H1 (cell line): Measurements from ENCODE around the gene MRTFA. TPM values are rescaled to one million over a fixed set of nuclear protein-coding genes. Genes with fewer than 3 reads are reported as not detected.

Source experiments
- CTCF ChIA-PET: fragments of 300-600 bp; sonication (Branson Sonifier 250); formaldehyde crosslinking; loops from one replicate; lab custom pipeline; 2021; ENCODE audit not compliant: partially characterized antibody; lab: Charles Lee
- POLR2A ChIA-PET: fragments of 300-600 bp; sonication (Branson Sonifier 250); formaldehyde crosslinking; loops from one replicate; lab custom pipeline; 2021; ENCODE audit warnings: inconsistent platforms; ENCODE audit not compliant: partially characterized antibody; lab: Charles Lee
- DNase-seq, 2 experiments: peaks; one replicate each; pipeline versions ENCODE4 v3.0.0 to v3.0.0-alpha.2; 2010 to 2022; ENCODE audit warnings: low spot score in 2 of 2, low read depth in 1 of 2, mixed read lengths in 1 of 2
- FAIRE-seq: peaks from 2 replicates; lab custom pipeline; 2011; peaks lifted over from hg19 to GRCh38; lab: Jason Lieb, UNC
- H2AFZ ChIP-seq: 2 replicates; pipeline ENCODE4 v1.8.1; 2012; ENCODE audit warnings: low read length, inconsistent platforms
- H2AK5ac ChIP-seq: 2 replicates; pipeline ENCODE4 v1.6.1; 2013; ENCODE audit warnings: low read depth, low read length
- H2BK120ac ChIP-seq: replicated peaks from 2 replicates; pipeline ENCODE3; 2013; ENCODE audit warnings: low read depth, low read length, inconsistent platforms
- H2BK12ac ChIP-seq: 2 replicates; pipeline ENCODE4 v1.6.1; 2013; ENCODE audit warnings: low read depth, low read length
- H2BK15ac ChIP-seq: 2 replicates; pipeline ENCODE4 v1.6.1; 2013; ENCODE audit warnings: low read length
- H2BK20ac ChIP-seq: 2 replicates; pipeline ENCODE4 v1.6.1; 2013; ENCODE audit warnings: low read length
- H2BK5ac ChIP-seq: 2 replicates; pipeline ENCODE4 v1.6.1; 2013; ENCODE audit warnings: low read depth, low read length
- H3K14ac ChIP-seq: 2 replicates; pipeline ENCODE4 v1.6.1; 2013; ENCODE audit warnings: inconsistent platforms; ENCODE audit not compliant: insufficient read length
- H3K18ac ChIP-seq: 2 replicates; pipeline ENCODE4 v1.6.1; 2013; ENCODE audit warnings: low read length; ENCODE audit errors: extremely low read depth
- H3K23ac ChIP-seq: 2 replicates; pipeline ENCODE4 v1.6.1; 2013; ENCODE audit warnings: inconsistent platforms; ENCODE audit not compliant: insufficient read length
- H3K23me2 ChIP-seq: 2 replicates; pipeline ENCODE4 v1.6.1; 2013; ENCODE audit warnings: low read depth, low read length
- H3K27ac ChIP-seq: 2 replicates; pipeline ENCODE4 v1.6.1; 2011; ENCODE audit warnings: low read depth, low read length, inconsistent platforms
- H3K27me3 ChIP-seq, 4 experiments: replicated peaks in 1 of 4; 1 replicate in 1 of 4; 2 replicates in 3 of 4; pipeline versions ENCODE4 v1.6.1 to v1.8.1; 2011 to 2013; ENCODE audit warnings: low read length in 3 of 4, mild to moderate bottlenecking in 3 of 4, inconsistent platforms in 2 of 4, mixed read lengths in 2 of 4, moderate library complexity in 1 of 4; ENCODE audit not compliant: control insufficient read depth in 3 of 4, insufficient read depth in 3 of 4; ENCODE audit errors: extremely low read depth in 1 of 4
- H3K36me3 ChIP-seq, 4 experiments: 2 replicates each; pipeline versions ENCODE4 v1.6.1 to v1.8.1; 2011 to 2013; ENCODE audit warnings: mild to moderate bottlenecking in 4 of 4, low read length in 3 of 4, moderate library complexity in 2 of 4, control low read depth in 1 of 4, inconsistent platforms in 1 of 4; ENCODE audit not compliant: insufficient read depth in 4 of 4, control insufficient read depth in 2 of 4
- H3K4ac ChIP-seq: replicated peaks from 2 replicates; pipeline ENCODE3; 2013; ENCODE audit warnings: low read length, low read depth, mixed read lengths, inconsistent platforms; ENCODE audit not compliant: insufficient read length
- H3K4me1 ChIP-seq, 4 experiments: replicated peaks in 1 of 4; 1 replicate in 1 of 4; 2 replicates in 3 of 4; pipeline versions ENCODE4 v1.6.1 to v1.8.1; 2011 to 2013; ENCODE audit warnings: low read length in 3 of 4, inconsistent platforms in 2 of 4, mixed read lengths in 1 of 4; ENCODE audit not compliant: insufficient read depth in 4 of 4, control insufficient read depth in 3 of 4
- H3K4me2 ChIP-seq, 2 experiments: 2 replicates each; pipeline versions ENCODE4 v1.6.1 to v1.8.1; 2011 to 2013; ENCODE audit warnings: low read depth in 2 of 2, low read length in 2 of 2, control low read depth in 1 of 2, inconsistent platforms in 1 of 2, mild to moderate bottlenecking in 1 of 2; ENCODE audit not compliant: insufficient read depth in 1 of 2
- H3K4me3 ChIP-seq, 4 experiments: fragments of 200-600, 300-600 bp in 1 of 4; sonication (generic), shearing (Covaris generic), sonication (Bioruptor Twin) in 1 of 4; 2 replicates each; pipeline versions ENCODE4 v1.5.1 to v1.8.1; 2011 to 2016; ENCODE audit warnings: low read length in 4 of 4, low read depth in 3 of 4, control low read depth in 2 of 4, inconsistent platforms in 2 of 4, mild to moderate bottlenecking in 2 of 4, mixed read lengths in 1 of 4, moderate library complexity in 1 of 4; ENCODE audit not compliant: insufficient read depth in 2 of 4; ENCODE audit errors: extremely low read depth in 1 of 4
- H3K56ac ChIP-seq: replicated peaks from 2 replicates; pipeline ENCODE3; 2013; ENCODE audit warnings: low read depth, mild to moderate bottlenecking, mixed read lengths, low read length, inconsistent platforms; ENCODE audit not compliant: insufficient read length
- H3K79me1 ChIP-seq: 2 replicates; pipeline ENCODE4 v1.6.1; 2013; ENCODE audit warnings: low read depth, low read length, control low read depth
- H3K79me2 ChIP-seq, 2 experiments: 2 replicates each; pipeline versions ENCODE4 v1.6.1 to v1.8.1; 2012 to 2013; ENCODE audit warnings: low read length in 2 of 2, mild to moderate bottlenecking in 2 of 2, inconsistent platforms in 1 of 2; ENCODE audit not compliant: insufficient read depth in 2 of 2, control insufficient read depth in 1 of 2
- H3K9ac ChIP-seq, 4 experiments: replicated peaks in 1 of 4; 1 replicate in 1 of 4; 2 replicates in 3 of 4; pipeline versions ENCODE4 v1.6.1 to v1.8.1; 2011 to 2013; ENCODE audit warnings: low read depth in 3 of 4, low read length in 3 of 4, control low read depth in 2 of 4, mild to moderate bottlenecking in 2 of 4, moderate library complexity in 2 of 4, inconsistent platforms in 1 of 4; ENCODE audit errors: extremely low read depth in 1 of 4
- H3K9me3 ChIP-seq, 2 experiments: 2 replicates each; pipeline versions ENCODE4 v1.6.1 to v1.8.1; 2012 to 2013; ENCODE audit warnings: mild to moderate bottlenecking in 2 of 2, moderate library complexity in 2 of 2, control low read depth in 1 of 2, inconsistent platforms in 1 of 2, low read depth in 1 of 2, low read length in 1 of 2, mixed read lengths in 1 of 2; ENCODE audit not compliant: insufficient read depth in 2 of 2
- H4K20me1 ChIP-seq, 2 experiments: replicated peaks in 1 of 2; 2 replicates each; pipeline versions ENCODE3 to v1.8.1; 2011 to 2013; ENCODE audit warnings: inconsistent platforms in 2 of 2, low read length in 2 of 2, mild to moderate bottlenecking in 1 of 2; ENCODE audit not compliant: insufficient read depth in 2 of 2, control insufficient read depth in 1 of 2
- H4K5ac ChIP-seq: 2 replicates; pipeline ENCODE4 v1.6.1; 2013; ENCODE audit warnings: low read length, low read depth, mixed read lengths, inconsistent platforms; ENCODE audit not compliant: insufficient read length
- H4K8ac ChIP-seq: 2 replicates; pipeline ENCODE4 v1.8.0; 2013; ENCODE audit warnings: mild to moderate bottlenecking, moderate library complexity, low read length, inconsistent platforms; ENCODE audit not compliant: insufficient read depth; ENCODE audit errors: extremely low read depth
- H4K91ac ChIP-seq: replicated peaks from 2 replicates; pipeline ENCODE3; 2013; ENCODE audit warnings: low read length, mixed read lengths, inconsistent platforms; ENCODE audit not compliant: insufficient read length
- EGR1 ChIP-seq: IDR thresholded peaks from 2 replicates; pipeline ENCODE4 v1.6.1; 2011; ENCODE audit warnings: low read depth, low read length, borderline replicate concordance
- JUND ChIP-seq: IDR thresholded peaks from 2 replicates; pipeline ENCODE4 v1.6.1; 2011; ENCODE audit warnings: mild to moderate bottlenecking, improper control_type of control experiment, low read length
- POLR2A ChIP-seq, 2 experiments: IDR thresholded peaks; 1 replicate in 1 of 2; 2 replicates in 1 of 2; pipeline ENCODE4 v1.6.1; 2011; ENCODE audit warnings: low read depth in 2 of 2, low read length in 2 of 2, mild to moderate bottlenecking in 2 of 2; ENCODE audit errors: control extremely low read depth in 1 of 2
- RXRA ChIP-seq: IDR thresholded peaks from 2 replicates; pipeline ENCODE4 v1.6.1; 2011; ENCODE audit warnings: low read depth, mild to moderate bottlenecking, low read length, moderate library complexity; ENCODE audit not compliant: insufficient read depth
- SP2 ChIP-seq: IDR thresholded peaks from 2 replicates; pipeline ENCODE4 v1.6.1; 2012; ENCODE audit warnings: mild to moderate bottlenecking, low read length, inconsistent platforms
- WGBS, 2 experiments: shearing (Covaris generic) in 1 of 2; methylation state at CpG; one replicate each; pipeline versions ENCODE4 v1.1.6 to v1.1.7; 2013 to 2015; ENCODE audit warnings: low lambda C conversion rate in 2 of 2, mixed read lengths in 2 of 2, inconsistent platforms in 1 of 2, low coverage in 1 of 2, missing lambda C conversion rate in 1 of 2; ENCODE audit not compliant: insufficient replicate concordance in 2 of 2, insufficient coverage in 1 of 2, insufficient read length in 1 of 2; ENCODE audit errors: extremely low coverage in 1 of 2, missing lambda C conversion rate in 1 of 2; 5-methylcytosine and 5-hydroxymethylcytosine counted together
- polyA plus RNA-seq, 7 experiments: library from polyadenylated mRNA; depleted of rRNA in 3 of 7; stranded (reverse) in 5 of 7; unstranded in 2 of 7; fragments of >200 nt in 5 of 7; fragments of 200-250 nt in 2 of 7; gene quantifications; 1 replicate in 5 of 7; 2 replicates in 1 of 7; 4 replicates in 1 of 7; pipeline versions ENCODE4 v1.2.1 to v1.2.3, GENCODE V29; 2011 to 2013; ENCODE audit warnings: missing spikeins in 2 of 7, mixed read lengths in 2 of 7
- total RNA-seq: library from RNA; stranded (reverse); fragmentation: NEBNext Ultra II Directional; extraction: Animal tissue kit (Norgen Biotek cat#: 25700); gene quantifications from 2 replicates; pipeline ENCODE4 v1.2.1, GENCODE V29; 2021

The MRTFA gene
- total and polyA plus RNA-seq, 2 of the 8 experiments (the other 6 are each of a cell fraction or from before 2014, with no cell fraction given) = 5.4 to 37.9 TPM

- no peak for FAIRE-seq
- peaks cover 9 to 45% (median 31%) of the 10 kb centered on the region in 4 experiments; a peak in 7 of 8 replicates for H3K36me3 ChIP-seq
- no peaks in the 10 kb centered on the region for H3K23me2 ChIP-seq
- no peak overlapping the region for H3K4me3 ChIP-seq
- no peak overlapping the region for H4K5ac ChIP-seq
- no peaks in the 10 kb centered on the region for H3K4me1 ChIP-seq
- no peak overlapping the region for H3K56ac ChIP-seq
- H4K20me1 ChIP-seq = peaks cover 1 to 5% of the 10 kb centered on the region in 2 experiments
- H3K27me3 ChIP-seq = no peaks in the 10 kb centered on the region
- WGBS, 2 experiments = 99% methylated on average over 20 of the region's 21 CpGs; no CpG with 5 or more reads in 1 of the 2 experiments
- peak overlapping the region; percentile 57 for H4K8ac ChIP-seq
- H3K14ac ChIP-seq = no peak overlapping the region
- no peak overlapping the region for H3K23ac ChIP-seq
- POLR2A ChIA-PET = interaction anchor here (2.5 to 2.6 kb wide), 2 partner anchors 11 to 38 kb away, joined by 8 to 11 read pairs; partner anchors contain the start of gene SGSM3
- H3K4ac ChIP-seq = no peak overlapping the region
- no peaks in the 10 kb centered on the region for H3K9me3 ChIP-seq
- DNase-seq = no peak
- no peak for TF ChIP-seq EGR1
- TF ChIP-seq JUND = no peak
- TF ChIP-seq RXRA = no peak
- TF ChIP-seq POLR2A (IDR thresholded peaks at IDR 0.05; ENCODE audit: control extremely low read depth in 1 of 2, low read depth in 2 of 2, low read length in 2 of 2) = no peak
- no peak for TF ChIP-seq SP2
- TF ChIP-seq, all 59 proteins: peak for 0
- no peak overlapping the region for H2BK20ac ChIP-seq
- no peak overlapping the region; the same call in 1 of the 2 replicates for H2BK5ac ChIP-seq
- no peak overlapping the region for H2BK120ac ChIP-seq
- no peaks in the 10 kb centered on the region; the same call in 1 of the 2 replicates for H3K79me1 ChIP-seq
- H3K4me2 ChIP-seq = no peak overlapping the region
- no peak overlapping the region for H4K91ac ChIP-seq
- no peak overlapping the region for H3K9ac ChIP-seq
- CTCF ChIA-PET = interaction anchor here (0.5 to 2.4 kb wide), 6 partner anchors 9 to 443 kb away, joined by 3 to 10 read pairs (median 4); no protein-coding TSS in a partner anchor
- no peak overlapping the region for H3K27ac ChIP-seq
- no peak overlapping the region for H2BK12ac ChIP-seq
- H2BK15ac ChIP-seq = no peak overlapping the region
- H2AFZ ChIP-seq = no peak overlapping the region
- H3K79me2 ChIP-seq = no peaks in the 10 kb centered on the region
- no peak overlapping the region for H3K18ac ChIP-seq
- H2AK5ac ChIP-seq = no peak overlapping the region
These were observed 227.6 kb downstream of the MRTFA start for GRCh38 chr22:40408718-40409612.
